Endothelial cell of umbilical vein (primary cell): ENCODE results near the gene MYO1E. TPM values are rescaled to one million over a fixed set of nuclear protein-coding genes. Genes with fewer than 3 reads are reported as not detected.
A peak's percentile ranks its signal among the peaks of the same experiment; 100 is the strongest.

Experiments
- BruUV-seq: library from RNA; stranded (reverse); fragments of 400-500 nt; replicated peaks from 2 replicates; lab custom pipeline; 2021; lab: Mats Ljungman, UMichigan
- CTCF ChIA-PET: fragments of 300-600, 350-600 bp; sonication (Branson Sonifier 250); formaldehyde crosslinking; loops from one replicate; lab custom pipeline; 2021; ENCODE audit warnings: antibody characterized with exemption, inconsistent platforms; lab: Charles Lee
- POLR2A ChIA-PET: fragments of 300-600, 350-600 bp; sonication (Branson Sonifier 250); formaldehyde crosslinking; loops from one replicate; lab custom pipeline; 2021; ENCODE audit warnings: antibody characterized with exemption, inconsistent platforms; lab: Charles Lee
- DNase-seq: peaks from one replicate; pipeline ENCODE4 v3.0.0-alpha.2; 2011; ENCODE audit warnings: low read depth, low spot score
- FAIRE-seq: peaks from 2 replicates; lab custom pipeline; 2011; peaks lifted over from hg19 to GRCh38; lab: Jason Lieb, UNC
- H2AFZ ChIP-seq: 2 replicates; pipeline ENCODE4 v1.6.0; 2012; ENCODE audit warnings: low read depth, low read length, control low read depth, inconsistent platforms
- H3K27ac ChIP-seq: 2 replicates; pipeline ENCODE4 v1.5.1; 2011; ENCODE audit warnings: low read depth, mild to moderate bottlenecking, control low read depth, low read length, moderate library complexity; ENCODE audit not compliant: insufficient read depth
- H3K27me3 ChIP-seq, 2 experiments: 2 replicates each; pipeline versions ENCODE4 v1.6.0 to v1.6.1; 2011; ENCODE audit warnings: low read length in 2 of 2, mixed read lengths in 1 of 2; ENCODE audit not compliant: control insufficient read depth in 2 of 2, insufficient read depth in 2 of 2
- H3K36me3 ChIP-seq, 2 experiments: 2 replicates in 1 of 2; 3 replicates in 1 of 2; pipeline ENCODE4 v1.5.1; 2011; ENCODE audit warnings: low read length in 2 of 2, mild to moderate bottlenecking in 1 of 2, moderate library complexity in 1 of 2; ENCODE audit not compliant: control insufficient read depth in 2 of 2, insufficient read depth in 2 of 2; ENCODE audit errors: extremely low read depth in 1 of 2
- H3K4me1 ChIP-seq: 3 replicates; pipeline ENCODE4 v1.5.1; 2011; ENCODE audit warnings: mild to moderate bottlenecking, low read length; ENCODE audit not compliant: control insufficient read depth, insufficient read depth; ENCODE audit errors: extremely low read depth
- H3K4me2 ChIP-seq: 2 replicates; pipeline ENCODE4 v1.6.1; 2011; ENCODE audit warnings: low read length, control low read depth, mixed read lengths; ENCODE audit not compliant: insufficient read depth
- H3K4me3 ChIP-seq, 3 experiments: fragments of 200-600 bp in 1 of 3; sonication (generic), shearing (Covaris generic) in 1 of 3; replicated peaks in 1 of 3; 2 replicates each; pipeline ENCODE4 v1.5.1; 2011 to 2016; ENCODE audit warnings: control low read depth in 3 of 3, low read length in 3 of 3, mild to moderate bottlenecking in 2 of 3, inconsistent platforms in 1 of 3, low read depth in 1 of 3, moderate library complexity in 1 of 3; ENCODE audit not compliant: insufficient read depth in 1 of 3
- H3K79me2 ChIP-seq: 2 replicates; pipeline ENCODE4 v1.6.0; 2012; ENCODE audit warnings: low read length, inconsistent platforms; ENCODE audit not compliant: control insufficient read depth, insufficient read depth
- H3K9ac ChIP-seq: replicated peaks from 2 replicates; pipeline ENCODE3; 2011; ENCODE audit warnings: low read length, control low read depth; ENCODE audit not compliant: insufficient read depth; ENCODE audit errors: extremely low read depth
- H3K9me1 ChIP-seq: replicated peaks from 3 replicates; pipeline ENCODE4 v1.6.0; 2011; ENCODE audit warnings: mild to moderate bottlenecking, low read length; ENCODE audit not compliant: control insufficient read depth, insufficient read depth; ENCODE audit errors: extremely low read depth
- H3K9me3 ChIP-seq: replicated peaks from 2 replicates; pipeline ENCODE4 v1.5.1; 2012; ENCODE audit warnings: low read length, inconsistent platforms; ENCODE audit not compliant: control insufficient read depth, insufficient read depth
- H4K20me1 ChIP-seq: replicated peaks from 2 replicates; pipeline ENCODE3; 2011; ENCODE audit warnings: mild to moderate bottlenecking, low read length; ENCODE audit not compliant: control insufficient read depth, insufficient read depth; ENCODE audit errors: extremely low read depth
- CTCF ChIP-seq, 2 donors: IDR thresholded peaks; 1 replicate in 1 of 2; 2 replicates in 1 of 2; pipeline ENCODE4 v1.5.1; 2011; ENCODE audit warnings: low read length in 2 of 2, mild to moderate bottlenecking in 2 of 2, moderate library complexity in 2 of 2, control low read depth in 1 of 2, inconsistent platforms in 1 of 2, low read depth in 1 of 2; ENCODE audit not compliant: insufficient read depth in 1 of 2; ENCODE audit errors: extremely low read depth in 1 of 2
- EZH2 ChIP-seq: IDR thresholded peaks from 2 replicates; pipeline ENCODE4 v1.6.1; 2012; ENCODE audit warnings: borderline replicate concordance, low read depth, mild to moderate bottlenecking, moderate library complexity, low read length, inconsistent platforms; ENCODE audit not compliant: severe bottlenecking
- FOS ChIP-seq: IDR thresholded peaks from 2 replicates; pipeline ENCODE4 v1.6.1; 2011; ENCODE audit warnings: mild to moderate bottlenecking, low read length, moderate library complexity, borderline replicate concordance; ENCODE audit not compliant: insufficient read depth
- GATA2 ChIP-seq: IDR thresholded peaks from 2 replicates; pipeline ENCODE4 v1.7.0; 2011; ENCODE audit warnings: low read depth, mild to moderate bottlenecking, moderate library complexity, mixed read lengths, low read length; ENCODE audit not compliant: insufficient read length, insufficient read depth
- JUN ChIP-seq: IDR thresholded peaks from 2 replicates; pipeline ENCODE4 v1.6.1; 2011; ENCODE audit warnings: borderline replicate concordance, low read depth; ENCODE audit not compliant: insufficient read length, insufficient read depth
- MAX ChIP-seq: IDR thresholded peaks from 2 replicates; pipeline ENCODE4 v1.6.1; 2011; ENCODE audit not compliant: insufficient read depth, insufficient read length
- MYC ChIP-seq: IDR thresholded peaks from one replicate; pipeline ENCODE4 v1.6.1; 2011; ENCODE audit warnings: mild to moderate bottlenecking, low read depth, low read length
- POLR2A ChIP-seq: IDR thresholded peaks from 2 replicates; pipeline ENCODE4 v1.6.1; 2012; ENCODE audit warnings: low read depth, mild to moderate bottlenecking, control low read depth, low read length
- POLR2AphosphoS5 ChIP-seq: IDR thresholded peaks from 2 replicates; pipeline ENCODE4 v1.6.1; 2012; ENCODE audit warnings: low read depth, mild to moderate bottlenecking, control low read depth, low read length, moderate library complexity; ENCODE audit not compliant: insufficient read depth
- dilution Hi-C: fragments of 300-500 bp; cut with MboI; formaldehyde crosslinking; loops from one replicate; pipeline ENCODE4 v1.15.0; 2019; ENCODE audit warnings: low sequenced_read_pairs; ENCODE audit not compliant: extremely low pct_ligation_motif_present
- intact Hi-C: fragments of 100-400 bp; cut with micrococcal nuclease; formaldehyde crosslinking; loops from one replicate; pipeline ENCODE4 v1.10.0; 2022
- polyA plus RNA-seq, 4 experiments: library from polyadenylated mRNA; depleted of rRNA in 3 of 4; stranded (reverse) in 3 of 4; unstranded in 1 of 4; fragments of >200 nt; gene quantifications; 2 replicates each; pipeline versions ENCODE4 v1.2.1 to v1.2.3, GENCODE V29; 2011 to 2012; ENCODE audit warnings: missing spikeins in 1 of 4
- total RNA-seq: library from RNA; stranded (reverse); gene quantifications from 2 replicates; pipeline ENCODE4 v1.2.3, GENCODE V29; 2021

Gene MYO1E
- total and polyA plus RNA-seq, 2 donors (not counting 3 experiments of a cell fraction or from before 2014, with no cell fraction given): 31.6 to 218 TPM

- POLR2A ChIA-PET: no interaction called here
- peak overlapping the region; percentile 69 for H3K4me2 ChIP-seq
- no peak overlapping the region for H3K27ac ChIP-seq
- no peak overlapping the region for H3K9ac ChIP-seq
- no peak overlapping the region for H2AFZ ChIP-seq
- no peak for TF ChIP-seq JUN
- no peak for TF ChIP-seq CTCF (IDR thresholded peaks at IDR 0.05; ENCODE audit: extremely low read depth in 1 of 2, insufficient read depth in 1 of 2, low read depth in 1 of 2, low read length in 2 of 2)
- TF ChIP-seq FOS: no peak
- TF ChIP-seq POLR2AphosphoS5: no peak
- TF ChIP-seq GATA2: no peak
- no peak for TF ChIP-seq POLR2A
- TF ChIP-seq MYC: no peak
- no peak for TF ChIP-seq MAX
- no peak for TF ChIP-seq EZH2
- no peaks in the 10 kb centered on the region for H3K27me3 ChIP-seq
- no peaks in the 10 kb centered on the region for H3K9me1 ChIP-seq
- intact Hi-C loops (no loop called here), dilution Hi-C loops (no loop called here)
- peaks cover 70% of the 10 kb centered on the region for H3K79me2 ChIP-seq
- H3K36me3 ChIP-seq: no peaks in the 10 kb centered on the region
- peaks cover 48% of the 10 kb centered on the region for H3K4me1 ChIP-seq
- CTCF ChIA-PET: interaction anchor here (1.0 to 1.8 kb wide), 6 partner anchors 8 to 120 kb away, joined by 3 to 7 read pairs (median 3); no protein-coding TSS in a partner anchor
- no peaks in the 10 kb centered on the region for H3K9me3 ChIP-seq
- H3K4me3 ChIP-seq: no peak overlapping the region
- DNase-seq (peak; percentile 79), FAIRE-seq (peak; percentile 75)
- H4K20me1 ChIP-seq: peaks cover 4% of the 10 kb centered on the region
- BruUV-seq: no TSS peak
Measured at GRCh38 chr15:59352683-59353082, 20.0 kb downstream of the MYO1E start.
